Activated CD8-positive, alpha-beta memory T cell treated with anti-CD3 and anti-CD28 coated beads for 1 hour (primary cell): ENCODE measurements around the gene HADHA.
A peak's percentile ranks its signal among the peaks of the same experiment; 100 is the strongest.
"Not testable (repeated sequence)": the region's sequence is repeated elsewhere in the genome, so short reads cannot be mapped to it uniquely, and the experiment has no call there.

Experiments
- DNase-seq, 2 donors: peaks; one replicate each; pipeline ENCODE4 v3.0.0-alpha.2; 2020; ENCODE audit warnings: low read depth in 1 of 2; ENCODE audit errors: extremely low read depth in 1 of 2

The HADHA gene

DNA sequence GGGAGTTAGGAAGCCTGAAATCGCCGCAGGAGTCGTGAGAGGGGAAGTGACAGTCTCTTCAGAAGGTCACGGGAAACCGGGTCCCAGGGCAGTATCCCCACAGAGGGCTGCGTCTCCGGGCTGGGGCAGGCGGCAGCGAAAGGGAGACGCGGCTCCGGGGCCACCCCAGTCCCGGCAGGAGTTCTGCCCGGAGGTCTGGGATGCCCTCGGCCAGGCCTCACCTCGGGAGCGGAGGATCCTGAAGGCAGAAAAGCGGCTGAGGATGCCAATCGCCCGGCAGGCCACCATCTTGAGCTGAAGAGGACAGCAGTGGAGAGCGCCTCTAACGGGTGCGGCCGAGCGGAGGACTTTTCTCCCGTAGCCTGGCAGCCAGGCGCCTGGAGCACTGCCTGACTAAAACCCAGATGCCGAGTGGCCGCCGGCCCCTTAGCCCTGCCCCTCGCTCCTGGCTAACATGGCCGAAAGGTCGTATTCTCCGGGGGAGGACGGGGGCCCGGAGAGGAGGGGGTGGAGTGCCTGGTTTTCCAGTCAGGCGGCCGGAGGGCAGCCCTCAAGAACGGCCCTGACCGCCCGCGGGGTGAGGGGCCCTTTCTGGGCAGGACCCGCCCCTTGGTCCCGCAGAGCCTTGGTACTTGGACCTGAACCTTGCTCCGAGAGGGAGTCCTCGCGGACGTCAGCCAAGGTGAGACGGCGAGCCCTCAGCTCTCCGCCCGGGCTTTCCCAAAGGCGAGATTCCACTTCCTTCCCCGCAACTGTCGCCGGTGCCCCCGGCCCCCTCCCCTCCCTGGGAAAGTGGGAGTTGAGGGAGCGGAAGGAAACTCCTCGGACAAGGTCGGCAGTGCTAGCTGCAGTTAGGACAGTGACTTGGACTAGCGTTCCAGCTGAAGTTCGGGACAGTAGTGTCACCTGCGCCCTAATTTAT is at the start of gene HADHA, which contains the start of gene HADHB:
HADHA (minus strand) TSS at position 324 of the 922 bp plus-strand sequence; CDS start at position 288, 36 bp downstream.
HADHB (plus strand) TSS at position 631 of the 922 bp plus-strand sequence. CDS start 9,316 bp downstream, outside the sequence.
- DNase-seq, result peak; percentile 60 to 69

DNA sequence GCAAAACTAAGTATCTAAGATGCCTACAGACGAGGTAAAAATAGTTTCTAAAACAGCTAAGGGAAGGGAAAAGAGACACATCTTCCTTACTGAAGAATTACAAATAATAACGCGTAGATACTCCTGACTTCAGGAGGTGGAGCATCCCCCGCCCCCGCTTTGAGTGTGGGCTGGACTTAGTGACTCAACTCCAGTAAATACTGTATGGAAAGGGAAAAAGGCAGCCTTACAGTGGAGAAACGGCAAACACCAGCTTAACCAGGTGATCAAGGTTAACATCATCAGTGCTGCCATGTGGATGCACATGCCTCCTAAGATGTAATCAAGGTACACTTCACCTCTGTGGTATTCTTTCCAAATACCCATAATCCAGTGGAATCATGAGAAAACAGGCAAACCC is 48.2 kb upstream of the HADHA start:
- no peak for DNase-seq

DNA sequence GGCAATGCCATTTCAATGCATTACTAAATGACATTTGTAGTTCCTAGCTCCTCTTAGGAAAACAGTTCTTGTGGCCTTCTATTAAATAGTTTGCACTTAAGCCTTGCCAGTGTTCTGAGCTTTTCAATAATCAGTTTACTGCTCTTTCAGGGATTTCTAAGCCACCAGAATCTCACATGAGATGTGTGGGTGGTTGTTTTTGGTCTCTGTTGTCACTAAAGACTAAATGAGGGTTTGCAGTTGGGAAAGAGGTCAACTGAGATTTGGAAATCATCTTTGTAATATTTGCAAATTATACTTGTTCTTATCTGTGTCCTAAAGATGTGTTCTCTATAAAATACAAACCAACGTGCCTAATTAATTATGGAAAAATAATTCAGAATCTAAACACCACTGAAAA is 45.6 kb upstream of the HADHA start:
- DNase-seq, result no peak

DNA sequence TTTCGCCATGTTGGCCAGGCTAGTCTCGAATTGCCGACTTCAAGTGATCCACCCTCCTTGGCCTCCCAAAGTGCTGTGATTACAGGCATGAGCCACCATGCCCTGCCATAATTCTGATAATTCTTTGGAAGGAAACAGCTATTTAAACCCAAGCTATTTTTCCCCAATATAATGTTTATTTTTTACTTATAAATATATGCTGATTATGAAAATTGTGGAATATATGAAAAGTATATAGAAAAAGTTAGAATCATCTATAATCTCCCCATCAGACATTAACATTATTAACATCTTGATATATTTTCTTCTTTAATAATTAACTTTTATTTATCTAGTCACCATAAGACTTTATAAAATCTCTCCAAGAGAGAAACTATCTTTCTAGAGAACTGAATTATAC is 41.5 kb upstream of the HADHA start:
- DNase-seq, result no peak

DNA sequence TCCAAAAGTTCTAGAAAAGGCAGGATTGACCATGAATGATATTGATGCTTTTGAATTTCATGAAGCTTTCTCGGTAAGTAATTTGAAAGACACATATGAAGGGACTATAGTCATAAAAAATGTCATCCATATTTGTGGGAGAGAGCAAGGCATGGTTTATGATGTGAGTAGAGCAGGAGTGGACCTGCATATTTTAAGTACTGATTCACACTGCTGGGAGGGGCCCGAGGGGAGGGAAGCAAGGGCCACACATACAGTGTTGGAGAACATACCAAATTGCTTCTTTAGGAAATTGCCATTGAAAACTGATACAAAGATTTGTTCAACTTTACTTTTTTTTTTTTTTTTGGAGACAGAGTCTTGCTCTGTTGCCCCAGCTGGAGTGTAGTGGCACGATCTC is 39.7 kb upstream of the HADHA start:
- no peak for DNase-seq

DNA sequence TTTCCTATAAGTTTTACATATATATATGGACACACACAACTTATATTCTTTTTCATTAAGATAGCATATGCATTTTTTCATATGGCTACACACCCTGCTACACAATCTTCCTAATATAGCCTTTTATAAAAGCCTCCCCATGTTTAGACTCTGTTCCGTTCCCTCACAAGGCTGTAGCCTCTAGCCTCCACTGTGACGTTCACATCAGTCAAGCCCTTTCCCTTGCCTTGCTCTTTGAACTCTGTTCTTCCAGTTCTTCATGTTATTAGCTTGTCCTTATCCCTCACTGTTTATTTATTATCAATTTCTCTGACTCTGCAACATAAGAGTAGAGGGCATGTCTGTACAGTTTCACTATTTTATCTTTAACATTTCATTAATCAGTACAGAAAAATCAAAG is 39.2 kb upstream of the HADHA start:
- no peak for DNase-seq

DNA sequence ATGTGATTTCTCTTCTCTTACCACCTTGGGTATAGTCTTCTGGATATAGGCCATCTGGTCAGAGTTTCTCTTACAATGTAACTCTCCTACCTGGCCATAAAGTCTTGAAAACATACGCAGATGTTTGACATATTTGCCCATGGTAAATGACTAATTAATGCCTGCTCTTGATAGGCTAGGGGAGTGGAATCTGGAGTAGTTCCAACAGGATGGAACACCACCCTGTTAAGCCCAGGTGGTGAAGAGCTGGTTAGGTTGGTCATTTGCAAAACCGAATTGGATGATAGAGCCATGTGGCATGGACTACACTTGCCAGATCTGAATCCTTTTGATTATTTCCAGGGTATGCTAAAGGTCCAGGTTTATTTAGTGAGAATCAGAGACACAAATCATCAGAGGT is 36.8 kb upstream of the HADHA start:
- no peak for DNase-seq

DNA sequence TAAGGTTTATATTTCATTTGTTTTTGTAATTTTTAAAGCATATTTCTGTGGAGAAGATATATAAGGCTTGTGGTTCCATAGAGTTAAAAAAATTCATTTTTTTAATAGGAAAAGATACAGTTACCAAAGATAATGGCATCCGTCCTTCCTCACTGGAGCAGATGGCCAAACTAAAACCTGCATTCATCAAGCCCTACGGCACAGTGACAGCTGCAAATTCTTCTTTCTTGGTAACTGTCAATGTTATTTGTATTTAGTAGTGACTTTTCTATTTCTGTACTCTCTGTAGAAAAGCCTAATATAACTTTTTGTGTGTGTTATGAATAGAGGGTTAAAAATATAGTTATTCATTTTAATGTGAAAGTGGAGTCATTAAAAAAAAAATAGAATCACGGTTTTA is 35.5 kb upstream of the HADHA start:
- DNase-seq, result no peak

DNA sequence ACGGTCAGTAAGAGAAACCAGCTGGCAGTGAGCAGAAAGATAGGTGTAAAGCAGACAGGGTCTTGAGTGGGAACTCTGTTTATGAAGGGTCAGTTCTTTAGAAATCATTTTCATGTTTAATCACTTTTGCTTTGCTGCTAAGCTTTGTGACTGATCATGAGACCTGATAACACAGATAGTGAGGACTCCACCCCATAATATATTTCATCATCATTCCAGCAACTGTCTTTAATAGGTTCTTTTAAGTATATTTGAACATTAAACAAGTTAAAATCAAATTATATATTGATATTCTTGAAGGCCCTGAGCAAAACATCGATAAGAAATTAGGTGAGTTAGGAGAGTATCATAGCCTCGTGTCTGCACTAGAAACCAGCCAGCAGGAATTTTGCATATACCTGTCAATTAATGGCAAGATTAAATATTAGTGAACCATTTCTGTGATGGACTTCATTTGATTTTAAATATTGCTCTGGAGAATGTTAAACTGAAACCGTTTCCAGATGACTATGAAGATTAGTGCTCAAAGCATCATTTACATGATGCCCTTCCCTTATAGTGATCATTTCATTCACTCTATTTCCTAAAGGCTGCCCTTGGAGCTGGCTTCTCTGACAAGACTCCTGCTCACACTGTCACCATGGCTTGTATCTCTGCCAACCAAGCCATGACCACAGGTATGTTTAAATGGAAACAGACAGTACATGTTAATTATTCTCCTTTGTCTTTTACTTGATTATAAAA is 32.2 kb upstream of the HADHA start:
- no peak for DNase-seq

DNA sequence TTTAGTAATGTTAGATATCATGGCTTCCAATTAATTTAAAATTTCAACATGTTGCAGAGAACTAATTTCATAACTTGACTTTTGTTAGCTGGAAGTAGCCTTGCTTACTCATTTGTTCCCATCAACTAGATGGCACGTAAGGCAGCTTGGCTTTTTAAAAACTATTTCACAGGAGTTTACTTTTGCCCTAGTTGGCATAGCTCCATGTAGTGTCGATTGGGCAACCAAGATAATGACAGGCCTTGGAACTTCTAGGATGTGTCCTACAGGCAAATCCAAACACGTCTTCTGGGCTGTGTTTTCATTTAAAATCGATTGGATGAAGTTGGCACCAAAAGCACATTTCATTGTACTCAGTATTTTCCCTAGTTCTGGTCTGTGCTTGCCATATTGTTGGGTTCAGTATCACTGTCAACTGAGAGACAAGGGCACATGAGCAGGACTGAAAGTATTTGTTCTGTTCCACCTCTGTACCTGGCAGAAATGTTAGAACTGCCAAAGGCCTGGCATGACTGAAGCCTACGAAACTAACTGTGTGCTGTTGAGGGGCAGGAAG is 29.7 kb upstream of the HADHA start:
- DNase-seq, result no peak

DNA sequence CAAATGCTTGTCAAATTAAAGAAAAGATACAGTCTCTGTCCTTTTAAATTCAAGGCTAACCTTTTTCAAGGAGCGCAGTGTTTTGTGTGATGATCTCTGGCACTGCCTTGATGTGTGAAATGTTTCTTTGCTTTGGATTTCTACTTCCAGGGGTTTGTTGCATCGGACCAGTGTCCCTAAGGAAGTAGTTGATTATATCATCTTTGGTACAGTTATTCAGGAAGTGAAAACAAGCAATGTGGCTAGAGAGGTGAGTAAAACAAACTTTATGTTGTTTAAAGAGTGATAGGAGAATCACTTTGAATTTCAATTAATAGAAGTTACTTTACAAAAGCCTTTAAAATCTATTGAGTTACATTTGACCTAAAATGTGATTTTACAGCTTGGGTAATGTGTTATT is 29.1 kb upstream of the HADHA start:
- DNase-seq, result no peak

DNA sequence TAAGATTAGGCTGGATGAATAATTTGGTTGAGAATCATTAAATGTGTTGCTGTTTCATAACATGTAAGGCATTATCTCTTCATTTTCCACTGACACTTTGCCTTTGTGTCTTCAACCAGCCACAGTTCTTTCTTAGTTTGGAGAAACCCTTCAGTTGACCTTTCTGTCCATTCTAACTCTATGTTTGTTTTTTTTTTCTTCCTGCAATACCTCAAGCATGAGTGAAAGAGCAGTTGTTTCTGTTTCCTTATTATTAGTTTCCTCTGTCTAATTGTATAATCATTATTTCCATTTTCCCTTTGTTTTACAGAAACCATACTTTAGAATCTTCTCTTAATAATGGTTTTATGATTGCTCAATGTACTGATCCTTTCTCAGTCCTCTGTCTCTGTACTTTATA is 25.9 kb upstream of the HADHA start:
- no peak for DNase-seq

DNA sequence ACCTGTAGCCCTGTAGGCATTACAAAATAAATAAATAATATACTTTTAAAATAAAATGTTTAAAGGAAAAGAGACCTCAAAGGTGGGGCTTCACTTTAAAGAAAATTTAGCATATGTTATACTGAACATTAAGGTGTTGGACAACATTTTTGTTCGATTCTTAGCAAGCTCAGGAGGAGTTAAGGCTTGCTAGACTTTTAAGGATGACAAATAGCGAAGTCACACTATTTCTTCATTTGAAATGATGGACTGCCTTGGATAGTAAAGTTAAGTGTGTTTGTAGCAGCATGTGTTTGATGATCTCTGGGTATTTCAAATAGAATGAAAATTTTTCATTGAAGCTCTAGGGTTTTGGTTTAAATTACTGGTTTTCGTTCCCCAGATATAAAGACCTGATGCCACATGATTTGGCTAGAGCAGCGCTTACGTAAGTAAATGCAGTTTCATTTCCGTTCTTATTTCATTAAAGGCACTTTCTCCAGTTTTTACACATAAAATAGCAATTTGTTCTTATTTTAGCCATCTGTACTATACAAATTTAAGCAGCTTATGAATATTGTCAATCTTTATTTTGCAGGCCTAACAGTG is 25.2 kb upstream of the HADHA start:
- DNase-seq, result no peak

DNA sequence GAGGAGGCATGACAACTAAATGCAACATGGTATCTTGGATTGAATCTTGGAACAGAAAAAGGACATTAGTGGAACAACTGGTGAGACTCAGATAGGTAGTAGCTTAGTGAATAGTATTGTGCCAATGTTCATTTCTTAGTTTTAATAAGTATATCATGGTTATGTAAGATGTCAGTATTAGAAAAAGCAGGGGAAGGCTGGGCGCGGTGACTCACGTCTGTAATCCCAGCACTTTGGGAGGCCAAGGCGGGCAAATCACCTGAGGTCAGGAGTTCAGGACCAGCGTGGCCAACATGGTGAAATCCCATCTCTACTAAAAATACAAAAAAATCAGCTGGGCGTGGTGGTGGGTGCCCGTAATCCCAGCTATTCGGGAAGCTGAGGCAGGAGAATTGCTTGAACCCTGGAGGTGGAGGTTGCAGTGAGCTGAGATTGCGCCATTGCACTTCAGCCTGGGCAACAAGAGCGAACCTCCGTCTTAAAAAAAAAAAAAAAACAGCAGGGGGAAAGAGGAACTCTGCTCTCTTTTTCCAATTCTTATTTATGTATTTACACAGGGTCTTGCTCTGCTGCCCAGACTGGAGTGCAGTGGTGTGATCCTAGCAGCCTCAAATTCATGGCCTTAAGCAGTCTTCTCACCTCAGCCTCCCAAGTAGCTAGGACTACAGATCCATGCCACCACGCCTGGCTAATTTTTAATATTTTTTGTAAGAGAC is 24.4 kb upstream of the HADHA start:
- not testable (repeated sequence) for DNase-seq

DNA sequence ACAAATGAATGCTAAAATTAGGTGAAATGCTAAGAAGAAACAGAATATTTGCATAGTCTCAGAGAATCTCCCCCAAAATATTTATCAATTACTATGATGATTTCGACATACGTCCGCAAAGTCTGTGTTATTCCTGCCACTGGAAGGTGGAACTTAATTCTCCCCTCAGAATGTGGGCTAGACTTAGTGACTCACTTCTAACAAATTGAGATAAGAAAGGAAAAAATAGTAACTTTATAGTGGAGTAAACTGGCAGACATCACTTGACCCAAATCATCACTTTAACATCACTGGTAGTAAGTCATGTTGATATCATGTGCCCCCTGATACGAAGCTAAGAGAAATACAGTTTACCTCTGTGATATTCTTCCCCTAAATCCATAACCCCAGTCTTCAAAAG is 23.8 kb upstream of the HADHA start:
- no peak for DNase-seq

DNA sequence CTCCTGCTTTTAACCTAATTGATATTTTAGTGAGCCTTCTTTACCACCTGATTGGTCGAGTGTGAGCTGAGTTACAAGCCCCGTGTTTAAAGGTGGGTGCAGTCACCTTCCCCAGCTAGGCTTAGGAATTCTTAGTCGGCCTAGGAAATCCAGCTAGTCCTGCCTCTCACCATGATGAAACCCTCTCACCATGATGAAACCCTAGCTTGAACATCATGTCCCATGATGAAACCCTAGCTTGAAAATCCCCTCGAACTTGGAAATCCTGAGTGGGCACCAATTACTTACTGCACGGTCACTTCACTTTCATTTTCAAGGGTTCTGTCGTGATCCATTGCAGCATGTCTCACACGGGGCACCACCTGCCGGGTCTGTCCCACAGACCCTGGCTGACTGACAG is 14.4 kb upstream of the HADHA start:
- not testable (repeated sequence) for DNase-seq

DNA sequence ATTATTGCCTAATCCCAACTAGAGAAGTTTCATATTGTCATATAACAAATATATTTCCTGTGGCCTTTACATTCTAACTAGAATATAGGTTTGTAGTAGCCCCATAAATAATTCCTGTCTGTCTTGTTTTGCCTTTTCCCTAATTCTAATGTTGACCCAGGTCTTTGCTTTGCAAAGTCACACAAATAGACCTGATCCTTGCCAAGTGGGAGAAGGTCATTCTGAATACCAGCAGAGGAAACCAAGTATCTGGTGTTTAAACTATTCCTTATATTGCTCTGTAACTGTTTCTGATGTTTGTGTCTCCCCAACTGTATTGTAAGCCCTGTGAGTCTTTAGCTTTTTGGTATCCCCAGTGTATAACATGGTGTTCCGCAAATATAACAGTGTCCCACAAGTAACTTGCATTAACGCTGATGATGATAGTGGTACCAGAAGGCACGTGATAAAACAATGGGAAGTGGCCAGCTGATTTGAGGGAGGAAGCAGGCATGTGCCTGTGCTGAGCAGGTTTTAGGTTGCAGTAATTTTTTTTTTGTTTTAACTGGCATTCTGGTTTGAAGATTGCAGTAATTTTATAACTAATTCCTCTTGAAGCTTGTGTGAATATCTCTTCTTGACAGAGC is 11.4 kb upstream of the HADHA start:
- no peak for DNase-seq

DNA sequence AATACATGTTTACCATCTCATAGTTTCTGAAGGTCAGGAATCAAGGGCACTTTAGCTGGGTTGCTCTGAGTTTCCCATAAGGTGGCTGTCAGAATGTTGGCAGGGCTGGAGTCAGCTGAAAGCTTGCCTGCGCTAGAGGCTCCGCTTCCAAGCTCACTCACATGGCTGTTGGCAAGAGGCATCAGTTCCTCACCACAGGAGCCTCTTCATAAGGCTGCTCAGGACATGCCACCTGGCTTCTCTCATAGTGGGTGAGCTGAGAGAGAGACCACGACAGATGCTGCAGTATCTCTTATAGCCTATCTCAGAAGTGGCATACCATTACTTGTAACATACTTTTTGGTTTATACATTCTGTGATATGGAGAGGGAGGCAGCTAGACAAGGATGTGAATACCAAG is 7.5 kb upstream of the HADHA start:
- no peak for DNase-seq

DNA sequence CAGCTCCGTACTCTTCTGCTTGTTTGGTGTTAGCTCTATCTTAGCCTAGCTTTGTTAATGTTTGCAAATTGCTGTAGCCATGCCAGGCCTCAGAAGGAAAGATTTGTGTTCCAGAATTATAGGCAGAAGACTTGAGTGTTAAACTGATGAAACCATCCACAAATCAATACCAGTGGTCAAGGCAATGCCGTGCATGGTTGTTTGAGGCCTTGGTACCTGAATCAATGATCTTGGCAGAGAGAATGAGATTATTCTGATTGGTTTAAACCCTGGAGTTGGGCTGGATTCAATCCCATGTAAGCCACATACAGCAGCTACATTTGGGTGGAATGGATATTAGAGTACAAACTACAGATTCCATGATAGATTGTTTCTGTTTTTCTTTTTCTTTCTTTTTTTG is 5.2 kb upstream of the HADHA start:
- no peak for DNase-seq

DNA sequence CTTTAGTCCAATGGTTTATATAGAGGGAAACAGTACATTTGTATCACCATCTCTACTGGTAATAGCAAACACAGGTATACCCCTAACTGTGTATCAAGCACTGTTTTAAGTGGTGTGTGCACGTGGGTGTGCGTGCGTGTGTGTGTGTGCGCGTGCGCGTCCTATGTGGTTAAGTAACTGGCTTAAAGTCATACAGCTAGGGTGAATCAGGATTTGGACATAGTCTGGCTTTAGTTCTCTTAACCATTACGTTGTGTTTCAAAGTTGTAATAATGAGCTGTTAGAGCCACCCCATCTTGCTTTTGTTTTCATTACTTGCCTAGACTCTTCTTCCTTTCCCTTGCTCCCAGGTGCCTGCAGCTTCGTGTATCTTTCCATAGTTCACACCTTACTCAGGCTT is 2.4 kb upstream of the HADHA start:
- DNase-seq, result no peak
